G401 (cell line): ENCODE data around the gene B4GALT5. TPM values are rescaled to one million over a fixed set of nuclear protein-coding genes. Genes with fewer than 3 reads are reported as not detected.
A peak's percentile ranks its signal among the peaks of the same experiment; 100 is the strongest.
"Not testable (repeated sequence)": the region's sequence is repeated elsewhere in the genome, so short reads cannot be mapped to it uniquely, and the experiment has no call there.

Experiments used
- DNase-seq: peaks from one replicate; pipeline ENCODE4 v3.0.0-alpha.2; 2015; ENCODE audit warnings: low spot score
- in situ Hi-C: cut with HindIII; loops from 2 replicates; pipeline ENCODE4 v1.10.0; 2016; ENCODE audit warnings: low sequenced_read_pairs, mixed read lengths
- total RNA-seq: library from RNA; depleted of rRNA; stranded (reverse); fragments of >200 nt; shearing (Covaris generic); gene quantifications from 2 replicates; pipeline ENCODE4 v1.2.3, GENCODE V29; 2014

Gene B4GALT5
- total RNA-seq, 1 experiment from 2014 or later, result 38.4 TPM

DNA sequence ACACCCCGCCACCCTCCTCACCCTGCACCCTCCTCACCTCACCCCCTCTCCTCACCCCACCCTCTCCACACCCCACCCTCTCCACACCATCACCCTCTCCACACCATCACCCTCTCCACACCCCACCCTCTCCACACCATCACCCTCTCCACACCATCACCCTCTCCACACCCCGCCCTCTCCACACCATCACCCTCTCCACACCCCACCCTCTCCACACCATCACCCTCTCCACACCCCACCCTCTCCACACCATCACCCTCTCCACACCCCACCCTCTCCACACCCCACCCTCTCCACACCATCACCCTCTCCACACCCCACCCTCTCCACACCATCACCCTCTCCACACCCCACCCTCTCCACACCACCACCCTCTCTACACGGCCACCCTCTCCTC lies 96.3 kb downstream of the B4GALT5 start:
- in situ Hi-C loops, DNase-seq: not testable (repeated sequence)

DNA sequence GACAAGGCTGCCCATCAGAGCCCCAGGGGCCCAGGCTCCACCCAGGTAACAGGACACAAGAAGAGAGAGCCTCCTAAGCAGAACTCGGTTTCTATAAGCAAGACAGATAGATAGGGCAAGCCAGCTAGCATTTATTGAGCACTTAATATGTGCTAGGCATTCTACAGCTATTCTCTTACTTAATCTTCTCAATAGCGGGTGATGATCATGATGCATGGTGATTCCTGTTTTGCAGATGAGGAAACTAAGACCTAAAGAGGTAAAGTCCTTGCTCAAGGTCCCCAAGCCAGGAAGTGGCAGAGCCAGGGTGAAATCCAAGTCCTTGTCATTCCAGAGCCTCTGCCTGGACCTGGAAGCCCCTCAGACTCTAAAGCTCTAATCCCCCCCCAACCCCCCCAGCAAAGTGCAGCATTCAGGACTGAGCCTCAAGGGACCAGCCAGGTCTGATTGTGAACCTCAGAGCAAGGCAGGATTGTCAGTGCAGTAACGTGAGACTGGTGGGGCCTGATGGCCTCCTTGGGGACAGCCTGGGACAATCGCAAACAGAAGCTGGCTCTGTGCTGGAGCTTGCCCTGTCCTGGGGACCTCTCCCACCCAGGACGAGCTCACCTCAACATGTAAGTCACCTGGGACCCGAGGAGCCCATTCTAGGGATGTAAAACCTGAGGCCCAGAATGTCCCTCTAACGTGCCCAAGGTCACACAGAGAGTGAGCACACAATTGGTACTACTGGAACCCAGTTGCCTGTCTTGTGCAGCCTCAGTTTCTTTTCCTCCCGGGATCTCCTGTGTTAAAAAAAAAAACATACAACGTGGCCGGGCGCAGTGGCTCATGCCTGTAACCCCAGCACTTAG lies 97.3 kb downstream of the B4GALT5 start:
- no peak for DNase-seq
- in situ Hi-C loops, result no loop called here

DNA sequence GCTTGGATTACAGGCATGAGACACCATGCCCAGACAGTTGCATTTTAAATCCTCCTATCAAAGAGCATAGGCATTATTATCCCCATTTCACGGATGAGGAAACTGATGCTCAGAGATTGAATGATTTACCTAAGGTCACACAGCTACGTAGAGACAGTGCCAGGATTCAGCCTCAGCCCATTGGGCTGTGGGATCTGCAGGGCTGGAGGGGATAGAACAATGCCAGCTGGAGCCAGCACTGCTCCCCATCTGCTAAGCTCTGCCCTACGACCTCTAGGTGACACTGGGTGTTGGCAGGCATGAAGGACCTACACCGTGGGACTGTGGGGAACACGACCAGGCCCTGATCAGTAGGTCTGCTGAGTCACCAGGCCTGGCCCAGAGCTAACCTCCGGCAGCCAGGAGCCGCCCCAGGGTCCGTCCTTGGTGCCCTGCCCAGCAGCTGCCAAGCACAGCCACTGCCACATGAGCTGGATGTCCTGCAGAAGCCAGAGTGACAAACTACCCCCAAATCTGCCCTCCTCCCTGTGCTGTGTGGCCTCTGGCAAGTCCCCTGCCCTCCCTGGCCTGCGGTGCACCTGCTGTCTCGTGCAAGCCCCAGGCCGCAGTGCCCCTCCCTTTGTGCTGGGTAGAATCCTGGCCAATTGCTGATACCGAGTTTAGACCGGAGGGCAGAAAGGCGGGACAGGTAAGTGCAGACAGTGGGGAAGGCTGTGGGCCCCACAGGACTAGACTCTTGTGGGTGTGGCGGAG lies 98.1 kb downstream of the B4GALT5 start:
- in situ Hi-C loops, result no loop called here
- DNase-seq, result no peak

DNA sequence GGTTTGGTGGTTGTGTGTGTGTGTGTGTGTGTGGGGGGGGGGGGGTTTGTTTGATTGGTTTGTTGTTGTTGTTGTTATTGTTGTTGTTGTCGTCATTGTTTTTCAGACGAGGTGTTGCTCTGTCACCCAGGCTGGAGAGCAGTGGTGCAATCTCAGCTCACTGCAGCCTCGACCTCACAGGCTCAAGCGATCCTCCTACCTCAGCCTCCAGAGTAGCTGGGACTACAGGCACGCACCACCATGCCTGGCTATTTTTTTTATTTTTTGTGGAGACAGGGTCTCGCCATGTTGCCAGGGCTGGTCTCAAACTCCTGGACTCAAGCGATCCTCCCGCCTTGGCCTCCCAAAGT lies 98.7 kb downstream of the B4GALT5 start:
- DNase-seq, in situ Hi-C loops: not testable (repeated sequence)

DNA sequence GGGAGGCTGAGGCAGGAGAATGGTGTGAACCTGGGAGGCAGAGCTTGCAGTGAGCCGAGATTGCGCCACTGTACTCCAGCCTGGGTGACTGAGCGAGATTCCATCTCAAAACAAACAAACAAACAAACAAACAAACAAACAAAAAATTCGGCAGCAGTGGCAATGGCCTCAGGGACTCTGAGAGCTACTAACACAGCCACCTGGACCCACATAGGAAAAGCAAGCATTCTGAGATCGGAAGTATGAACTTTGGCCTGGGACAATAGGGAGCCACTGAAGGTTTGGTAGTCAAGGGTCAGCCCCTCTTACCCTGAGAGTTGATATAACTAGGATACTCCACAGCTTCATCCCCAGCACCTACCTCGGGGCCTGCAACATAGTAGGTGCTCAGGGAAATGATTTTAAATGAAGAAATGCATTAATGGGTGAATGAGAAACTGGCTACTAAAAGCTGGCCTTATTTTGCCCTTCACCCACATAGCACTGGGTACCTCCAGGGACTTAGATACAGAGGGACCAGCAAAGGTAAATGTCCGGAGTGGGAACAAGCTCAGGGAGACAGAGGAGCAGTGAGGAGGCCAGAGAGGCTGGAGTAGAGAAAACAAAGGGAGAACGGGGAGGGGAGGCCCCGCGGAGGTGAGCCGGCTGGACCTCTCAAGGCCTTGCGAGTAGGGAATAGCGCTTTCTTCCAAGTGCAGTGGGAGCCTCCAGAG lies 99.2 kb downstream of the B4GALT5 start:
- in situ Hi-C loops, result no loop called here

DNA sequence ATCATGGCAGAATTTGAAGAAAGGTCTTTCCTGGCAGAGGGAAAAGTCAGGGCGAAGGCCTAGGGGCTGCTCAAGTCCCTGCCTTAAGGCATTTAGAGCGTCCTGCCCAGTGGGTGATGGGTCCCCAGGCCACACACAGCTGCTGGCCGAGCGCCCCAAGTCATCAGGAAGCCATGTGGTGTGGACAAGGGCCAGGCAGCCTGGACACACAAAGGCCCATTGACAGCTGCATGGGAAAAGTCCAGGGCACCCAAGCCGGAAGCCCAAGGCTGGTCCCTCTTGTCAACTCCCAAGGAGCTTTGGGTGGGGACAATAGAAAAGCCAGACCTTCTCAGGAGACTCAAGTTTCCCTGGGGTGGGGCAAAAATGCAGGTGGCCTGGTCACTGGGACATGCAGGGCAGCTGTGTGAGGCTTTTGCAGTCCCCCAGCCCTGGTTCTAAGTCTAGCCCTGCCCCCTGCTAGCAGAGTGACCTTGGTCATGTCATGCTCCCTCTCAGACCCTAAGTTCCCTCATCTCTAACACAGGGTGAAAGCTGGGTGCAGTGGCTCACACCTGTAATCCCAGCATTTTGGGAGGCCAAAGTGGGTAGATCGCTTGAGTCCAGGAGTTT lies 101.4 kb downstream of the B4GALT5 start:
- in situ Hi-C loops, result no loop called here
- peak; percentile 30 for DNase-seq

More for the DNA sequence above, 99.2 kb downstream of the B4GALT5 start:
- no peak for DNase-seq

DNA sequence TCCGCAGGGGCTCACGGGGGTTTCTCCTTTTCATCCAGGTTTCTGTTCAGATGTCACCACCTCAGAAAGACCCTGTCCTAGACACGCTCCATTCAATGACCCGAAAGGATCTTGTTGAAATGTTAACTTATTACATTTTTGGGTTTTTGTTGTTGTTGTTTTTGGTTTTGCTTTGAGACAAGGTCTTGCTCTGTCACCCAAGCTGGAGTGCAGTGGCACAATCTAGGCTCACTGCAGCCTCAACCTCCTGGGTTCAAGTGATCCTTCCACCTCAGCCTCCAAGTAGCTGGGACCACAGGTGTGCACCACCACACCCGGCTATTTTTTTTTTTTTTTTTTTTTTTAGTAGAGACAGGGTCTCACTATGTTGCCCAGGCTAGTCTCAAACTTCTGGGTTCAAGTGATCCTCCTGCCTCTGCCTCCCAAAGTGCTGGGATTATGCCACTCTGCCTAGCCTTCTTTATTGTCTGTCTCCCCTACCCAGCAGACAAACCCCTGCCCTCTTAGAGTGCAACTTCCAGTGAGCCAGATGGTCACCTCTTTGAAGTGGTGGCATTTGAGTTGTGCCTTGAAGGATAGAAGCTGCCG lies 102.0 kb downstream of the B4GALT5 start:
- in situ Hi-C loops, DNase-seq: not testable (repeated sequence)

DNA sequence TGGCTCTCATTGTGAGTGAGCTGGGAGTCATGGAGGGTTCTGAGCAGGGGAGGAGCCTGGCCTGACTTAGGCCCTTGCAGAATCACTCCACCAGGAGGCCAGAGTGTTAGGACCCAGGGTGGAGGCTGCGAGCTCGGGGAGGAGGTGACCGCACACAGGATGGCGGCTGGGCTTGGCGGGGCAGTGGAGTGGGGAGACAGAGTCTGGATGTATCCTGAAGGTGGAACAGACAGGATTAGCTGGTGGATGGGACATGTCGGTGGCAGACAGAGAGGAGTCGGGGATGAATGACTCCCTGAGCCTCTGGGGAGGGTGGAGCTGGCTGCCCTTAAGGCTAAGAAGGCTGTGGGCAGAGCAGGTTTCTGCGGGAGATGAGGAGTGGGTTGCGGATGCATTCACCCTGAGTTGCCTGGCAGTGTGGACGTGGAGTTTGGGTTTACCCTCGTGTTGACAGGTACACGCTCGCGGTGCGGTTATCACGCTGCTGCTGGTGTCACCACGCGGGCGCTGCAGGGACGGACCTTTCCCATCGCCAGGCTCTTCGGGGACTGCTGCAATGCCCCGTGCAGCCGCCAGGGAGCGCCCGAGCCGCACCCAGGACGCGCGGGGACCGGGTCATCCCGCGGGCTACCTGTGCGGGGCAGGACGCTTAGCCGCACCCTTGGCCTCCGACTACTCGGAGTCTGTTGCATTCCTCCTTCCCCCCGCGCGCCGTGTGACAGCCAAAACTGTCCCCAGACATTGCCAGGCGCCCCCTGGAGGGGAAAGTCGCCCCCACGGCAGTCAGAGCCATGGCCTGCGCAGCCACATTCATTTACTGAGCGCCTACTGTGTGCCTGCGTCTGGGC lies 102.8 kb downstream of the B4GALT5 start:
- DNase-seq, result peak; percentile 70
- in situ Hi-C loops, result no loop called here

DNA sequence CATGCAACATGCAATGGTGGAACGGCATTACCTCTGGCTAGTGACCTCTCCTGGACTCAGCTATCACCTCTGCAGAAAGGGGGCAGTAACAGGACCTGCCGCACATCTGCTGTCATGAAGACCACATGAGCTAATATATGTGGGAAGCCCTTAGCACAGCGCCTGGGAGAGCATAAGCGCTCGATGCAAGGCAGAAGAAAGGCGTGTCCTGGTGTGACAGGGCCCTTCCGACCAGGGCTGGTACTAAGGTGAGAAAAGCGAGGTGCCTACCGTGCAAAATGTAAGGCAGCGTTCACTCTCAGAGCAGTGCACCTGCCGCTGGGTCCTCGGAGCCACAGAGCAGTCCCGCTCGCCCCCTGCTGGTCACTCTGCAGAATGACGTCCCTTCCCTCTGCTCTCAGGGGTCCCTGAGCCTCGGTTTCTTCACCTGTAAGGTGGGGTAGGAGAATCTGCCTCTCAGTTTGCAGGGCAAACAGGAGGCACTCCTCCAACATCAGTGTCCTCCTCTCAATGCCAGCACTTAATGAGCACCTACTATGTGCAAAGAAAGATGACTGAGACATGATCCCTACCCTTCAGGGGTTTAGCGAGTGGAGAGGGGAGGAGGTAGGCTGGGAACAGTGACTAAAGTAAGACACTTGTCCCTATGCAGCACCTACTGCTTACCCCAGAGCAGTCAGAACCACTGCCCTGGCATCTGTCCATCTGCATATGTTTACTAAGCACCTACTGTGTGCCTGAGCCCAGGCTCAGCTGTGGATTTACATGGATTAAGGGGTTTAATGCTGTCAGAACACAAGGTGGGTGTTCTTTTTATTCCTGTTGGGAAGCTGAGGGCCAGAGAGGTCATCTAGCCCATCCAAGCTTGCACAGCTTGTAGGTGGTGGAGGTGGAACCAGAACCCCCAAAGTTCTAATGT lies 104.7 kb downstream of the B4GALT5 start:
- DNase-seq, result peak; percentile 78
- in situ Hi-C loops, result no loop called here

DNA sequence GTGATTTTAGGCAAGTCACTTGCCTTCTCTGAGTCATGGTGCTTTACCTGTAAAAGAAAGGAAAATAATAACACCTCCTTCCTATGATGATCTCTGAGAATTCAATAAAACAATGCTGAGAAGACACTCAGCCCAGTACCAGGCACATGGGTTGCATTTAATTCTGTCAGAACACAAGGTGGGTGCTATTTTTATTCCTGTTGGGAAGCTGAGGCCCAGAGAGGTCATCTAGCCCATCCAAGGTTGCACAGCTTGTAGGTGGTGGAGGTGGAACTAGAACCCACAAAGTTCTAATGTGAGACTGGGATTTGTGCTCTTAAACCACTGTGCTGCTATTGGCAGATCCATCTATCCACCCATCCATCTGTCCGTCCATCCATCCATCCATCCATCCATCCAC lies 106.1 kb downstream of the B4GALT5 start:
- DNase-seq, result no peak
- in situ Hi-C loops, result no loop called here

DNA sequence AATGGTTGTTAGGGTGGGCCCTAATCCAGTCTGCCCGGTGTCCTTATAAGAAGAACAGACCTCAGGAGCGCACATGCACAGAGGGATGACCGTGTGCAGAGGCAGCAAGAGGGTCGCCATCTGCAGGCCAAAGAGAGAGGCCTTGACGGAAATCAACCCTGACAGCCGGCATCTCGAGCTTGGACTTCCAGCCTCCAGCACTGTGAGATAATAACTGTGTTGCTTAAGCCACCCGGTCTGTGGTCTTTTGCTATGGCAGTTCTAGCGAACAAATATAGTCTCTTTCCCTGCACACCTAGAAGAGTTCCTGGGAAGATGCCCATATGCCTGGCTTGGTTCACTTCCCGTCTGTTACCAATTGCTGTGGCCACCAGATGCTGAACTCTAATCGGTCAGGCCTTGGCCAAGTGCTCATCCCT lies 110.5 kb downstream of the B4GALT5 start:
- peak; percentile 86 for DNase-seq
- in situ Hi-C loops, result no loop called here

DNA sequence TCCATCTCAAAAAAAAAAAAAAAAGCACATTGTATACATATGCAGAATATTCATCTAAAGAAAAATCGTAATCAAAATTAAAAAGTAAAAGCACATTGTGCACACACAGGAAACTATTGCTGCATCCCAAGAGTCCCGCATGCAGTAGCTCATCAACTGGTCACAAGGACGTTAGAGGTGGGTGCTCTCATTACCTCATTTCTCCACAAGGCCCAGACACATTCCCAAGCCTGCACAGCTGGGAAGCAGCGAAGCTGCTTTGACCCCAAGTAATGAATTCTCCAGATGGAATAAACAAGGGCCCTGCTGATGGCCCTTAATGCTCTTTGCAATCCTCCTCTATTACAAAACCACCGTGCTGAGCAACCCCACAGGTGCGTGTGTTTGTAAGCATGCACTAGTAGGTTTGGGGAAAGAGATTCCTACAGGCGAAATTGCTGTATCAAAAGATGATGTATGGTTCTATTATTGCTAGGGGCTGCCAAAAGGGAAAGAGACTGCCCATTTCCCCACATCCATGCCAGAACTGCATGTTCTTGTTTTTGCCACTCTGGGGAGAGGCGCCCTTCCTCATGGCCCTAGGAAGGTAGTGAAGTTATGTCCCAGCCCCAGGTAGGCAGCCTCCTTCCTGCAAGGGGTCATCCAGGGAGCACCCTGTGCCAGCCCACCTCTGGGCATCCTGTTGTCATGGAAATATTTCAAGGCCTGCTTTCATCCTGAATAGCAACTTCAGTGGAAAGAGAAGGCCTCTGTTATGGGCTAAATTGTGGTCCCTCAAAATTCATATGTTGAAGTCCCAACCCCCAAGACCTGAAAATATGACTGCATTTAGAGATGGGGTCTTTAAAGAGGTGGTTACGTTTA lies 111.1 kb downstream of the B4GALT5 start:
- no peak for DNase-seq
- in situ Hi-C loops, result no loop called here

DNA sequence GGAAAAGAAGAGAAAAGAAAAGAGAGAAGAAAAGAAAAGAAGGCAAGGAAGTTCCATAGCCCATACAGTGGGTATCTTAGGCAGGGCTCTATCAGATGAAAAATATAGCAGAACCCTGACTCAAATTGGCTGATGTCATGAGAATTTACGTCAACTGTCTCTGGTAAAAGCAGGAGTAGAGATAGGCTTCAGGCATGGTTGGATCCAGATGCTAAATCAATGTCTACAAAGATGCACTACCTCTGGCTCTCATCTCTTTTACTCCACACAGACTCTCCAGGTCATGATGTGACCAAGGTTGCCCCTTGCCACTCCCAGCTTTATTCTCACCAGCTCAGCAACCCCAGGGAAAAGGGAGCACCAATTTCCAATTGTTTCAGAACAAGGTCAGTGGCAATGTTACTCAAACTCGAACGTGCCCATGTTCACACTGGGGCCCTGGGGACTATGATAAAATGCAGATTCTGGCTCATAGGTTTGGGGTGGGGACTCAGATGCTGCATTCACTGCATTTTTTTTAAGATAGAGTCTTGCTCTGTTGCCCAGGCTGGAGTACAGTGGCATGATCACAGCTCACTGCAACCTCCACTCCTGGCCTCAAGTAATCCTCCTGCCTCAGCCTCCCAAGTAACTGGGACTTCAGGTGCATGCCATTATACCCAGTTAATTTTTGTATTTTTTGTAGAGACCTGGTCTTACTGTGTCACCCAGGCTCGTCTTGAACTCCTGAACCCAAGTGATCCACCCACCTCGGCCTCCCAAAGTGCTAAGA lies 112.3 kb downstream of the B4GALT5 start:
- no peak for DNase-seq
- in situ Hi-C loops, result no loop called here

DNA sequence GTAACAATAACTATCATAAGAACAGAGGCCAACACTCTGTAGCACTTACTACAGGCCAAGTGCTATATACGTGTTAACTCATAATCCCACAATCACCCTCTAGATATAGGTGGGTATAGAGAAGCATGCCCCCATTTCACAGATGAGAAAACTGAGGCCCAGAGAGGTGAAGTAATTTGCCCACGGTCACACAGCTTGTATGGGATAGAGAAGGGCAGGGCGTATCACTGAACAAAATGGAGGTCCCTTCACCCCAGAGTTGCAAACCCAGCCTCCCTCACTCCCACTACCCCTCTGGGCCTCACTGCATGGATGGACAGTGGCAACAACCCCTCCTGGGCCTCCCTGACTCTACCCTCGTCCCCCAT lies 113.9 kb downstream of the B4GALT5 start:
- DNase-seq, result no peak

DNA sequence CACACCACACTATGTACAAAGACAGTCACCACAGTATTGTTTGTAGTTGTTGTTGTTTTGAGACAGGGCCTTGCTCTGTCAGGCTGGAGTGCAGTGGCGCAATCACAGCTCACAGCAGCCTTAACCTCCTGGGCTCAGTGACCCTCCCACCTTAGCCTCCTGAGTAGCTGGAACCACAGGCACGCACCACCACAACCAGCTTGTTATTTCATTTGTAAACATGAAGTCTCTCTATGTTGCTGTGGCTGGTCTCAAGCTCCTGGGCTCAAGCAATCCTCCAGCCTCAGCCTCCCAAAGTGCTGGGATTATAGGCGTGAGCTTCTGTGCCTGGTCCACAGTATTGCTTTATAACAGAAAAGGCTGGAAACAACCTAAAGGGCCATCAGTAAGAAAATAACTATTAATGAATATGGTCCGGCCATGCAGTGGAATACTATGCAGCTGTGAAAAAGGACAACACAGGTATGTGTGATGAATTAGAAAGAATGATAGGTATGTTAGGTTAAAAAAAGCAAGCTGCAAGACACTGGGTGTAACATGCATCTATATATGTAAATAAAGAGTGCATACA lies 115.8 kb downstream of the B4GALT5 start:
- DNase-seq, result no peak
- in situ Hi-C loops, result no loop called here

More for the DNA sequence above, 113.9 kb downstream of the B4GALT5 start:
- in situ Hi-C loops, result no loop called here
